ENCODE results near the gene PPIL4. TPM values are rescaled to one million over a fixed set of nuclear protein-coding genes. Genes with fewer than 3 reads are reported as not detected.

Gene PPIL4
- total RNA-seq, 1 experiment from 2014 or later, result 27.7 TPM

DNA sequence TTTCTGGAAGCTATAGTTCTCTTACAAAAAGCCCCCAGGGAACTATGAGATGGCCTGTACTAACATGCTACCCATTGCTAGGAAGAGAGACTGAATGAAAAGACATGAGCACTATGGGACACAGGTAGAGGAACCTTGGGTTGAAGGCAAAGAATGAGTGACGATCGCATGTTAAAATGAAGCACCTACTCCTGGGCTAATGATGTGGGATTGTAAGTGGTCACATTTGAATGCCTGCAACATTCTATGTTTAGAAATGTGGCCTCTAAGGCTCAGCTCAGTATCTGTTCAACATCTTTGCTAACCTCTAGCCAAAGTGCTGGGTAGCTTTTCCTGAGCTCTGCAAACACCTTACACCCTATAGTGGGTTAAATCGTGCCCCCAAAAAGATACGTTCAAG, 55.9 kb downstream of the PPIL4 start:
- ChIA-PET POLR2A (no interaction called here), CTCF (no interaction called here)
- Mint-ChIP-seq H3K4me3 (no peak overlapping the region), H3K27ac (no peak overlapping the region), H3K9me3 (no peaks in the 10 kb centered on the region), H3K36me3 (no peaks in the 10 kb centered on the region), H3K4me1 (peaks cover 5% of the 10 kb centered on the region), H3K27me3 (ENCODE audit: low read depth) (no peaks in the 10 kb centered on the region)
- TF ChIP-seq, protein P1, sequence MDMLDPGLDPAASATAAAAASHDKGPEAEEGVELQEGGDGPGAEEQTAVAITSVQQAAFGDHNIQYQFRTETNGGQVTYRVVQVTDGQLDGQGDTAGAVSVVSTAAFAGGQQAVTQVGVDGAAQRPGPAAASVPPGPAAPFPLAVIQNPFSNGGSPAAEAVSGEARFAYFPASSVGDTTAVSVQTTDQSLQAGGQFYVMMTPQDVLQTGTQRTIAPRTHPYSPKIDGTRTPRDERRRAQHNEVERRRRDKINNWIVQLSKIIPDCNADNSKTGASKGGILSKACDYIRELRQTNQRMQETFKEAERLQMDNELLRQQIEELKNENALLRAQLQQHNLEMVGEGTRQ (CRISPR knock-in tag; IDR thresholded peaks at IDR 0.05), result no peak
- TF ChIP-seq ZNF416 (CRISPR knock-in tag; IDR thresholded peaks at IDR 0.05), result no peak
- no peak for TF ChIP-seq CBFB (CRISPR knock-in tag; IDR thresholded peaks at IDR 0.05; ENCODE audit: low read depth)
- DNase-seq (ENCODE audit: low spot score), result no peak
- ATAC-seq, result no peak

DNA sequence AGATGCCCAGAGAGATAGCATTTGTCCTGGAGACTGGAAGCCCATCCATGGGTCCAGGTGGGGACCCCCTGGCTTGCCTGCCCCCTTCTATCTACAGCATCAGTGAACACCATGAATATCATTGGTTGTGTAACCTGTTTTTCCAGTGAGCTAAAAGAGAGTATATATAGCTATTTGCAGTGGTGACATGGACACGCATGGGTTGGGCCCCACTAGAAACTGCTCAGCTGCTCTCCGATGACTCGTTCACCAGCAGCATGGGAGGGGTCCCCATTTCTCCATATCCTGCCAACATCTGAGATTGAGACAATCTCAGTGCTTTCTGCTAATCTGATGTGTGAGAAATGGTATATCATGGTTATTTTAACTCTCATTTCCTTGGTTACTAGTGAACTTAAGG, 57.0 kb downstream of the PPIL4 start:
- ChIA-PET CTCF (no interaction called here), POLR2A (no interaction called here)
- Mint-ChIP-seq H3K27me3 (ENCODE audit: low read depth) (no peaks in the 10 kb centered on the region), H3K4me1 (peaks cover 10% of the 10 kb centered on the region), H3K4me3 (no peak overlapping the region), H3K9me3 (no peaks in the 10 kb centered on the region), H3K36me3 (no peaks in the 10 kb centered on the region), H3K27ac (no peak overlapping the region)
- ATAC-seq (no peak), DNase-seq (ENCODE audit: low spot score) (no peak)
- TF ChIP-seq, protein P2, sequence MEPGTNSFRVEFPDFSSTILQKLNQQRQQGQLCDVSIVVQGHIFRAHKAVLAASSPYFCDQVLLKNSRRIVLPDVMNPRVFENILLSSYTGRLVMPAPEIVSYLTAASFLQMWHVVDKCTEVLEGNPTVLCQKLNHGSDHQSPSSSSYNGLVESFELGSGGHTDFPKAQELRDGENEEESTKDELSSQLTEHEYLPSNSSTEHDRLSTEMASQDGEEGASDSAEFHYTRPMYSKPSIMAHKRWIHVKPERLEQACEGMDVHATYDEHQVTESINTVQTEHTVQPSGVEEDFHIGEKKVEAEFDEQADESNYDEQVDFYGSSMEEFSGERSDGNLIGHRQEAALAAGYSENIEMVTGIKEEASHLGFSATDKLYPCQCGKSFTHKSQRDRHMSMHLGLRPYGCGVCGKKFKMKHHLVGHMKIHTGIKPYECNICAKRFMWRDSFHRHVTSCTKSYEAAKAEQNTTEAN (CRISPR knock-in tag; IDR thresholded peaks at IDR 0.05), result no peak
- no peak for TF ChIP-seq HMGA2 (CRISPR knock-in tag; IDR thresholded peaks at IDR 0.05)
- TF ChIP-seq, protein P3, sequence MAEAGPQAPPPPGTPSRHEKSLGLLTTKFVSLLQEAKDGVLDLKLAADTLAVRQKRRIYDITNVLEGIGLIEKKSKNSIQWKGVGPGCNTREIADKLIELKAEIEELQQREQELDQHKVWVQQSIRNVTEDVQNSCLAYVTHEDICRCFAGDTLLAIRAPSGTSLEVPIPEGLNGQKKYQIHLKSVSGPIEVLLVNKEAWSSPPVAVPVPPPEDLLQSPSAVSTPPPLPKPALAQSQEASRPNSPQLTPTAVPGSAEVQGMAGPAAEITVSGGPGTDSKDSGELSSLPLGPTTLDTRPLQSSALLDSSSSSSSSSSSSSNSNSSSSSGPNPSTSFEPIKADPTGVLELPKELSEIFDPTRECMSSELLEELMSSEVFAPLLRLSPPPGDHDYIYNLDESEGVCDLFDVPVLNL (CRISPR knock-in tag; IDR thresholded peaks at IDR 0.05; ENCODE audit: borderline replicate concordance, low read depth), result no peak
- TF ChIP-seq, protein P4, sequence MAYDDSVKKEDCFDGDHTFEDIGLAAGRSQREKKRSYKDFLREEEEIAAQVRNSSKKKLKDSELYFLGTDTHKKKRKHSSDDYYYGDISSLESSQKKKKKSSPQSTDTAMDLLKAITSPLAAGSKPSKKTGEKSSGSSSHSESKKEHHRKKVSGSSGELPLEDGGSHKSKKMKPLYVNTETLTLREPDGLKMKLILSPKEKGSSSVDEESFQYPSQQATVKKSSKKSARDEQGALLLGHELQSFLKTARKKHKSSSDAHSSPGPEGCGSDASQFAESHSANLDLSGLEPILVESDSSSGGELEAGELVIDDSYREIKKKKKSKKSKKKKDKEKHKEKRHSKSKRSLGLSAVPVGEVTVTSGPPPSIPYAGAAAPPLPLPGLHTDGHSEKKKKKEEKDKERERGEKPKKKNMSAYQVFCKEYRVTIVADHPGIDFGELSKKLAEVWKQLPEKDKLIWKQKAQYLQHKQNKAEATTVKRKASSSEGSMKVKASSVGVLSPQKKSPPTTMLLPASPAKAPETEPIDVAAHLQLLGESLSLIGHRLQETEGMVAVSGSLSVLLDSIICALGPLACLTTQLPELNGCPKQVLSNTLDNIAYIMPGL (CRISPR knock-in tag; IDR thresholded peaks at IDR 0.05), result no peak
- TF ChIP-seq, protein P5, sequence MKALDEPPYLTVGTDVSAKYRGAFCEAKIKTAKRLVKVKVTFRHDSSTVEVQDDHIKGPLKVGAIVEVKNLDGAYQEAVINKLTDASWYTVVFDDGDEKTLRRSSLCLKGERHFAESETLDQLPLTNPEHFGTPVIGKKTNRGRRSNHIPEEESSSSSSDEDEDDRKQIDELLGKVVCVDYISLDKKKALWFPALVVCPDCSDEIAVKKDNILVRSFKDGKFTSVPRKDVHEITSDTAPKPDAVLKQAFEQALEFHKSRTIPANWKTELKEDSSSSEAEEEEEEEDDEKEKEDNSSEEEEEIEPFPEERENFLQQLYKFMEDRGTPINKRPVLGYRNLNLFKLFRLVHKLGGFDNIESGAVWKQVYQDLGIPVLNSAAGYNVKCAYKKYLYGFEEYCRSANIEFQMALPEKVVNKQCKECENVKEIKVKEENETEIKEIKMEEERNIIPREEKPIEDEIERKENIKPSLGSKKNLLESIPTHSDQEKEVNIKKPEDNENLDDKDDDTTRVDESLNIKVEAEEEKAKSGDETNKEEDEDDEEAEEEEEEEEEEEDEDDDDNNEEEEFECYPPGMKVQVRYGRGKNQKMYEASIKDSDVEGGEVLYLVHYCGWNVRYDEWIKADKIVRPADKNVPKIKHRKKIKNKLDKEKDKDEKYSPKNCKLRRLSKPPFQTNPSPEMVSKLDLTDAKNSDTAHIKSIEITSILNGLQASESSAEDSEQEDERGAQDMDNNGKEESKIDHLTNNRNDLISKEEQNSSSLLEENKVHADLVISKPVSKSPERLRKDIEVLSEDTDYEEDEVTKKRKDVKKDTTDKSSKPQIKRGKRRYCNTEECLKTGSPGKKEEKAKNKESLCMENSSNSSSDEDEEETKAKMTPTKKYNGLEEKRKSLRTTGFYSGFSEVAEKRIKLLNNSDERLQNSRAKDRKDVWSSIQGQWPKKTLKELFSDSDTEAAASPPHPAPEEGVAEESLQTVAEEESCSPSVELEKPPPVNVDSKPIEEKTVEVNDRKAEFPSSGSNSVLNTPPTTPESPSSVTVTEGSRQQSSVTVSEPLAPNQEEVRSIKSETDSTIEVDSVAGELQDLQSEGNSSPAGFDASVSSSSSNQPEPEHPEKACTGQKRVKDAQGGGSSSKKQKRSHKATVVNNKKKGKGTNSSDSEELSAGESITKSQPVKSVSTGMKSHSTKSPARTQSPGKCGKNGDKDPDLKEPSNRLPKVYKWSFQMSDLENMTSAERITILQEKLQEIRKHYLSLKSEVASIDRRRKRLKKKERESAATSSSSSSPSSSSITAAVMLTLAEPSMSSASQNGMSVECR (CRISPR knock-in tag; IDR thresholded peaks at IDR 0.05; ENCODE audit: borderline replicate concordance), result no peak
- no peak for TF ChIP-seq TEAD4 (CRISPR knock-in tag; IDR thresholded peaks at IDR 0.05)
- no peak for TF ChIP-seq ETV6 (CRISPR knock-in tag; IDR thresholded peaks at IDR 0.05)
- TF ChIP-seq, protein P6, sequence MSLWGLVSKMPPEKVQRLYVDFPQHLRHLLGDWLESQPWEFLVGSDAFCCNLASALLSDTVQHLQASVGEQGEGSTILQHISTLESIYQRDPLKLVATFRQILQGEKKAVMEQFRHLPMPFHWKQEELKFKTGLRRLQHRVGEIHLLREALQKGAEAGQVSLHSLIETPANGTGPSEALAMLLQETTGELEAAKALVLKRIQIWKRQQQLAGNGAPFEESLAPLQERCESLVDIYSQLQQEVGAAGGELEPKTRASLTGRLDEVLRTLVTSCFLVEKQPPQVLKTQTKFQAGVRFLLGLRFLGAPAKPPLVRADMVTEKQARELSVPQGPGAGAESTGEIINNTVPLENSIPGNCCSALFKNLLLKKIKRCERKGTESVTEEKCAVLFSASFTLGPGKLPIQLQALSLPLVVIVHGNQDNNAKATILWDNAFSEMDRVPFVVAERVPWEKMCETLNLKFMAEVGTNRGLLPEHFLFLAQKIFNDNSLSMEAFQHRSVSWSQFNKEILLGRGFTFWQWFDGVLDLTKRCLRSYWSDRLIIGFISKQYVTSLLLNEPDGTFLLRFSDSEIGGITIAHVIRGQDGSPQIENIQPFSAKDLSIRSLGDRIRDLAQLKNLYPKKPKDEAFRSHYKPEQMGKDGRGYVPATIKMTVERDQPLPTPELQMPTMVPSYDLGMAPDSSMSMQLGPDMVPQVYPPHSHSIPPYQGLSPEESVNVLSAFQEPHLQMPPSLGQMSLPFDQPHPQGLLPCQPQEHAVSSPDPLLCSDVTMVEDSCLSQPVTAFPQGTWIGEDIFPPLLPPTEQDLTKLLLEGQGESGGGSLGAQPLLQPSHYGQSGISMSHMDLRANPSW (CRISPR knock-in tag; conservative IDR thresholded peaks at IDR 0.05; ENCODE audit: low read depth), result no peak
- no peak for TF ChIP-seq ZNF232 (CRISPR knock-in tag; IDR thresholded peaks at IDR 0.05)
- TF ChIP-seq, protein P7, sequence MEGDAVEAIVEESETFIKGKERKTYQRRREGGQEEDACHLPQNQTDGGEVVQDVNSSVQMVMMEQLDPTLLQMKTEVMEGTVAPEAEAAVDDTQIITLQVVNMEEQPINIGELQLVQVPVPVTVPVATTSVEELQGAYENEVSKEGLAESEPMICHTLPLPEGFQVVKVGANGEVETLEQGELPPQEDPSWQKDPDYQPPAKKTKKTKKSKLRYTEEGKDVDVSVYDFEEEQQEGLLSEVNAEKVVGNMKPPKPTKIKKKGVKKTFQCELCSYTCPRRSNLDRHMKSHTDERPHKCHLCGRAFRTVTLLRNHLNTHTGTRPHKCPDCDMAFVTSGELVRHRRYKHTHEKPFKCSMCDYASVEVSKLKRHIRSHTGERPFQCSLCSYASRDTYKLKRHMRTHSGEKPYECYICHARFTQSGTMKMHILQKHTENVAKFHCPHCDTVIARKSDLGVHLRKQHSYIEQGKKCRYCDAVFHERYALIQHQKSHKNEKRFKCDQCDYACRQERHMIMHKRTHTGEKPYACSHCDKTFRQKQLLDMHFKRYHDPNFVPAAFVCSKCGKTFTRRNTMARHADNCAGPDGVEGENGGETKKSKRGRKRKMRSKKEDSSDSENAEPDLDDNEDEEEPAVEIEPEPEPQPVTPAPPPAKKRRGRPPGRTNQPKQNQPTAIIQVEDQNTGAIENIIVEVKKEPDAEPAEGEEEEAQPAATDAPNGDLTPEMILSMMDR (IDR thresholded peaks at IDR 0.05), result no peak

Data from WTC11 (cell line).